Hepatocyte (in vitro differentiated cells): Measurements from ENCODE around the gene ATP8A1. TPM values are rescaled to one million over a fixed set of nuclear protein-coding genes. Genes with fewer than 3 reads are reported as not detected.

ENCODE experiments used
- DNase-seq: peaks from one replicate; pipeline ENCODE4 v3.0.0-alpha.2; 2016; ENCODE audit warnings: low spot score
- H2AFZ ChIP-seq: fragments of 200-600 bp; sonication (generic); 2 replicates; pipeline ENCODE4 v1.6.0; 2016; ENCODE audit warnings: antibody characterized with exemption, mild to moderate bottlenecking
- H3K27ac ChIP-seq: fragments of 200-600 bp; sonication (generic); 2 replicates; pipeline ENCODE4 v1.5.1; 2016; ENCODE audit warnings: mild to moderate bottlenecking
- H3K27me3 ChIP-seq: fragments of 200-600 bp; sonication (generic); 2 replicates; pipeline ENCODE4 v1.6.1; 2016
- H3K36me3 ChIP-seq: fragments of 200-600 bp; sonication (generic); replicated peaks from 2 replicates; pipeline ENCODE4 v1.5.1; 2016; ENCODE audit warnings: low read depth; ENCODE audit not compliant: insufficient read depth
- H3K4me1 ChIP-seq: fragments of 200-600 bp; sonication (generic); 2 replicates; pipeline ENCODE4 v1.5.1; 2016; ENCODE audit warnings: mild to moderate bottlenecking, moderate library complexity; ENCODE audit not compliant: insufficient read depth
- H3K4me2 ChIP-seq: fragments of 200-600 bp; sonication (generic); 2 replicates; pipeline ENCODE4 v1.6.0; 2016
- H3K4me3 ChIP-seq: fragments of 200-600 bp; sonication (generic); 2 replicates; pipeline ENCODE4 v1.5.1; 2016; ENCODE audit warnings: mild to moderate bottlenecking
- H3K79me2 ChIP-seq: fragments of 200-600 bp; sonication (generic); 2 replicates; pipeline ENCODE4 v1.6.0; 2017; ENCODE audit warnings: mild to moderate bottlenecking
- H3K9me2 ChIP-seq: fragments of 200-600 bp; sonication (generic); replicated peaks from 2 replicates; pipeline ENCODE4 v1.6.0; 2017; ENCODE audit warnings: mild to moderate bottlenecking; ENCODE audit not compliant: insufficient read depth
- H3K9me3 ChIP-seq: fragments of 200-600 bp; sonication (generic); 2 replicates; pipeline ENCODE4 v1.5.1; 2016; ENCODE audit warnings: low read depth, mild to moderate bottlenecking
- H4K20me1 ChIP-seq: fragments of 200-600 bp; sonication (generic); 2 replicates; pipeline ENCODE4 v1.6.0; 2016; ENCODE audit warnings: mild to moderate bottlenecking; ENCODE audit not compliant: insufficient read depth, poor library complexity, severe bottlenecking
- EZH2 ChIP-seq: fragments of 200-600 bp; sonication (generic); IDR thresholded peaks from 2 replicates; pipeline ENCODE4 v1.6.1; 2016; ENCODE audit warnings: antibody characterized with exemption, mild to moderate bottlenecking, borderline replicate concordance
- EZH2phosphoT487 ChIP-seq: fragments of 200-600 bp; sonication (generic); IDR thresholded peaks from one replicate; pipeline ENCODE4 v1.6.1; 2018; ENCODE audit warnings: antibody characterized with exemption, mild to moderate bottlenecking, low read depth, moderate library complexity; ENCODE audit not compliant: unreplicated experiment, severe bottlenecking
- WGBS: methylation state at CpG from one replicate; pipeline ENCODE4 v1.1.6; 2016; ENCODE audit warnings: low lambda C conversion rate; ENCODE audit errors: missing lambda C conversion rate; 5-methylcytosine and 5-hydroxymethylcytosine counted together
- polyA plus RNA-seq: library from polyadenylated mRNA; unstranded; fragments of >200 nt; fragmentation: Nextera tagmentation; extraction: Ambion mirVana; gene quantifications from 2 replicates; pipeline ENCODE4 v1.2.1, GENCODE V29; 2016
- total RNA-seq: library from RNA; depleted of rRNA; stranded (reverse); fragments of >200 nt; gene quantifications from 2 replicates; pipeline ENCODE4 v1.2.3, GENCODE V29; 2014
- TF ChIP-seq, protein P1 (sequence below): fragments of 200-600 bp; sonication (generic); IDR thresholded peaks from 2 replicates; pipeline ENCODE4 v1.5.1; 2016; ENCODE audit warnings: antibody characterized with exemption, mild to moderate bottlenecking; ENCODE audit not compliant: poor library complexity

The ATP8A1 gene
- total and polyA plus RNA-seq, 2 experiments from 2014 or later = 3.3 to 42.1 TPM

DNA sequence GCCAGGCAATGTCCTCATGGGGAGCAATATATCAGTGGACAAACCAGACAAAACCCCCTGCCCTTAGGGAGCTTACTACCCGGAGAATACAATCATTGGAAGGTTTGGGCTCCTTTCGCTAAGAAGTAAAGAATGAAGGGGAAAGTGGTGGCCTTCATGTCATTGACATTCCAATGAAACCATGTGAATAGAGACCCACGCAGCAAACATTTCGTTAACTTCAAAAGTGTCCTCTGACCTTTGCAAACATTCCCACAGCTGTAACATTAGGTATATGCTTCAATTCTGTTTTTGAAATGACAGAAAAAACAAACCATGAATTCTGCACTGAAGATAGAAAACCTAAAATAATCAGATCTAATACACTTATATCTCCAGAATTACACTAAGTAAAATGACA lies 7.0 kb downstream of the ATP8A1 start:
- no peak overlapping the region for H3K27ac ChIP-seq
- H3K4me1 ChIP-seq = peaks cover 4% of the 10 kb centered on the region
- no peaks in the 10 kb centered on the region for H3K9me3 ChIP-seq
- TF ChIP-seq, protein P1, sequence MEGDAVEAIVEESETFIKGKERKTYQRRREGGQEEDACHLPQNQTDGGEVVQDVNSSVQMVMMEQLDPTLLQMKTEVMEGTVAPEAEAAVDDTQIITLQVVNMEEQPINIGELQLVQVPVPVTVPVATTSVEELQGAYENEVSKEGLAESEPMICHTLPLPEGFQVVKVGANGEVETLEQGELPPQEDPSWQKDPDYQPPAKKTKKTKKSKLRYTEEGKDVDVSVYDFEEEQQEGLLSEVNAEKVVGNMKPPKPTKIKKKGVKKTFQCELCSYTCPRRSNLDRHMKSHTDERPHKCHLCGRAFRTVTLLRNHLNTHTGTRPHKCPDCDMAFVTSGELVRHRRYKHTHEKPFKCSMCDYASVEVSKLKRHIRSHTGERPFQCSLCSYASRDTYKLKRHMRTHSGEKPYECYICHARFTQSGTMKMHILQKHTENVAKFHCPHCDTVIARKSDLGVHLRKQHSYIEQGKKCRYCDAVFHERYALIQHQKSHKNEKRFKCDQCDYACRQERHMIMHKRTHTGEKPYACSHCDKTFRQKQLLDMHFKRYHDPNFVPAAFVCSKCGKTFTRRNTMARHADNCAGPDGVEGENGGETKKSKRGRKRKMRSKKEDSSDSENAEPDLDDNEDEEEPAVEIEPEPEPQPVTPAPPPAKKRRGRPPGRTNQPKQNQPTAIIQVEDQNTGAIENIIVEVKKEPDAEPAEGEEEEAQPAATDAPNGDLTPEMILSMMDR = no peak
- TF ChIP-seq EZH2 (no peak), EZH2phosphoT487 (no peak)
- no peaks in the 10 kb centered on the region for H3K27me3 ChIP-seq
- no peaks in the 10 kb centered on the region for H3K9me2 ChIP-seq
- no peaks in the 10 kb centered on the region for H4K20me1 ChIP-seq
- H3K4me3 ChIP-seq = no peak overlapping the region
- H3K79me2 ChIP-seq = peaks cover 79% of the 10 kb centered on the region
- no peaks in the 10 kb centered on the region for H3K36me3 ChIP-seq
- no peak overlapping the region for H3K4me2 ChIP-seq
- WGBS = 67% methylated on average over 4 of the region's 4 CpGs
- no peak overlapping the region for H2AFZ ChIP-seq
- DNase-seq = no peak

DNA sequence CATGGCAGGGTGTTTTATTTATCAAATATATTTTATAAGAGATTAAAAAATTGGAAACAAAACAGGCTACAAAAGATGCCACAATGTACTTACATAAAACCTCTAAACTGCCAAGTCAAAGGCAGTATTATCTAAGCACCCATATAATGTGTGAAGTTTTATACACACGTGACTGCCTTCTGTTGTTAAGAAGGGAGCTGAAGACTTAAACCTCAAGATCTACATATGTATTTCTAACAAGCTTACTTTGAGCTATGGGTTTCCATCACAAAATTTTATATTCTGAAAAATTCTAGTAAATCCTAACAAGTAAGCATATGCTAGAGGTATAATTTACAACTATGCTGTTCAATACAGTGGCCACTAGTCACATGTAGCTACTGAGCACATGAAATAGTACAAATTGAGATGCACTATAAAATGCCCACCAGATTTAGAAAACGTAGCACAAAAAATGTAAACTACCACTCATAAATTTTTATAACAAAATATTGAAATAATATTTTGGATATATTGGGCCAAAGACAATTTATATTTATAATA lies 9.8 kb downstream of the ATP8A1 start:
- Histone ChIP-seq H3K4me2 (no peak overlapping the region), H3K4me3 (no peak overlapping the region), H2AFZ (no peak overlapping the region), H3K9me2 (no peaks in the 10 kb centered on the region), H3K79me2 (peaks cover 84% of the 10 kb centered on the region), H3K9me3 (no peaks in the 10 kb centered on the region), H3K27me3 (no peaks in the 10 kb centered on the region), H3K4me1 (peaks cover 6% of the 10 kb centered on the region), H3K27ac (no peak overlapping the region), H3K36me3 (no peaks in the 10 kb centered on the region), H4K20me1 (no peaks in the 10 kb centered on the region)
- no peak for TF ChIP-seq EZH2
- TF ChIP-seq EZH2phosphoT487 = no peak
- TF ChIP-seq, protein P1 = no peak
- 59% methylated on average over 2 of the region's 2 CpGs for WGBS
- DNase-seq = no peak

DNA sequence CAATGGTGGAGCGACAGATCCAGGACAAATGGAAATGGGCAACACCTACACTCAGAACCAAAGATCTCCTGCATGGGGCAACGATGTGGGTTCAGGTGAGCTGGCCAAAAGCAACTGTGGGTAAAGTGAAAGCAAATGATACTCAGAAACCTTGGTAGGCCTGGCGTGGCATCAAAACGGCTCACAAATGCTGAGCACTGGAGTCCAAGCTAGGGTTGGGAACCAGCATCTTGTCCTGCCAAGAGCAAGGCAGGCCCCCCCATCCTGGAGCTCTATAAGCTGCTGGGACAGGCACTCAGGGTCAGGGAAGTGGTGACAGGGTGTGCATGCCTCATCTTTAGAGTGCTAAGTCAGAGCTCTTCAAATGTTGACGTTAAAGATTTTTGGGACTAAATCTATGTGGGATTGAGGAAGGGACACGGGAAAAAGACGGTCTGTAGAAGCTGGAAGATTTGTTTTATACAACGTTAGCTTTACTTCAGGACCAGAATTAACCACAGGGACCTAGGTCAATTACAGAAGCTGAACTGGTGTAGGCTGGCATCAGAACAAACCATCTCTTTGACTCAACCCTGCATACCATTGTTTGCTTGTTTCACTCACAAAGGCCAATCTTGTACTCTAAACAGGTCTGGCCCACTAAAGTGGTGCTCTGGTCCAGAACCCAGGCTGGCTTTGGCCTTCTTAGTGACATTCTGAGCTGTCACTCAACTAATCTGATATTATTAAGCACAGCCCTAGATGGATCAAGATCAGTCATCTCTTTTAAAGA lies 10.7 kb downstream of the ATP8A1 start:
- Histone ChIP-seq H3K4me1 (peaks cover 7% of the 10 kb centered on the region), H3K36me3 (no peaks in the 10 kb centered on the region), H3K9me2 (no peaks in the 10 kb centered on the region), H3K27me3 (no peaks in the 10 kb centered on the region), H4K20me1 (no peaks in the 10 kb centered on the region), H3K27ac (no peak overlapping the region), H3K79me2 (peaks cover 75% of the 10 kb centered on the region), H3K9me3 (no peaks in the 10 kb centered on the region), H3K4me2 (no peak overlapping the region), H2AFZ (no peak overlapping the region), H3K4me3 (no peak overlapping the region)
- TF ChIP-seq EZH2phosphoT487 (no peak), EZH2 (no peak)
- TF ChIP-seq, protein P1 = no peak
- WGBS = 96% methylated on average over 8 of the region's 8 CpGs
- DNase-seq = no peak
